ENCODE data around the gene RMND5B.

Gene RMND5B

GRCh38 chr5:178113141-178113787, 17.6 kb upstream of the RMND5B start, which contains the start of gene N4BP3:
N4BP3 (plus strand) TSS chr5:178113532; CDS start chr5:178119584, 6,052 bp downstream.
- TF ChIP-seq TAF1 (IDR thresholded peaks at IDR 0.05; ENCODE audit: borderline replicate concordance, insufficient read depth, low read length) (no peak), FOXP2 (optimal IDR thresholded peaks at IDR 0.05; ENCODE audit: borderline replicate concordance, extremely low read depth, extremely low read length, insufficient read depth) (peak; percentile 28)

DNA sequence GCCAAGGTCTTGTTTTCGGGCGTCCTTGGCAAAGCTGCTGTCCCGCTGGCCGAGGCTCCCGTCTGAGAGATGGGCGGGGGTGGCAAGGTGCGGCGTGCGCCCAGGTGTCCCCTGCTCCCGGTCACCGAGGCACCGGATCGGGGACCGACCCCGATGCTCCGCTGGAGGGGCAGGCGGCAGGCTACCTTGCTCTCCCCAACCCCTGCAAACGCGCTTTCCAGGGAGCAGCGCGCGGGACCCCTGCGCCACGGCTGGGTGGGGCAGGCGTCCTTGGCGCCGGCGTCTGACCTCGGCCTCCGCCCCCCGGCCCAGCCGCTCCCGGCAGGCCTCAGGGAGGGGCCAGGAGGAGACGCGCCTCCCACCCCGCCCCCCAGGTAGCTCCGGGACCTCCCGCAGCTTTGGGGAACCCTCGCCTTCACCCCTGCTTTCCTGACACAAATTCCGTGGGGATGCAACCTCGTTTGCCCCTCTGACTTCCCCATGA, 16.9 kb upstream of the RMND5B start:
- no peak for TF ChIP-seq SIN3A (IDR thresholded peaks at IDR 0.05; ENCODE audit: borderline replicate concordance, insufficient read depth, low read length)
- no peak for TF ChIP-seq REST (IDR thresholded peaks at IDR 0.05; ENCODE audit: insufficient read depth in 1 of 2, low read depth in 2 of 2, low read length in 2 of 2)
- no peak for TF ChIP-seq FOXP2 (optimal IDR thresholded peaks at IDR 0.05; ENCODE audit: borderline replicate concordance, extremely low read depth, extremely low read length, insufficient read depth)
- TF ChIP-seq TAF1 (IDR thresholded peaks at IDR 0.05; ENCODE audit: borderline replicate concordance, insufficient read depth, low read length) = no peak
- no peak for TF ChIP-seq POLR2AphosphoS5 (IDR thresholded peaks at IDR 0.05; ENCODE audit: low read depth, low read length)

GRCh38 chr5:178114325-178115135, 16.3 kb upstream of the RMND5B start:
- no peak for TF ChIP-seq TAF1 (IDR thresholded peaks at IDR 0.05; ENCODE audit: borderline replicate concordance, insufficient read depth, low read length)
- TF ChIP-seq POLR2AphosphoS5 (IDR thresholded peaks at IDR 0.05; ENCODE audit: low read depth, low read length) = no peak
- TF ChIP-seq FOXP2 (optimal IDR thresholded peaks at IDR 0.05; ENCODE audit: borderline replicate concordance, extremely low read depth, extremely low read length, insufficient read depth) = no peak
- TF ChIP-seq REST (IDR thresholded peaks at IDR 0.05; ENCODE audit: insufficient read depth in 1 of 2, low read depth in 2 of 2, low read length in 2 of 2) = no peak
- TF ChIP-seq SIN3A (IDR thresholded peaks at IDR 0.05; ENCODE audit: borderline replicate concordance, insufficient read depth, low read length) = no peak

- no peak for TF ChIP-seq TAF1 (IDR thresholded peaks at IDR 0.05; ENCODE audit: borderline replicate concordance, insufficient read depth, low read length)
- TF ChIP-seq REST (IDR thresholded peaks at IDR 0.05; ENCODE audit: insufficient read depth in 1 of 2, low read depth in 2 of 2, low read length in 2 of 2) = no peak
- no peak for TF ChIP-seq POLR2AphosphoS5 (IDR thresholded peaks at IDR 0.05; ENCODE audit: low read depth, low read length)
- TF ChIP-seq FOXP2 (optimal IDR thresholded peaks at IDR 0.05; ENCODE audit: borderline replicate concordance, extremely low read depth, extremely low read length, insufficient read depth) = no peak
- TF ChIP-seq SIN3A (IDR thresholded peaks at IDR 0.05; ENCODE audit: borderline replicate concordance, insufficient read depth, low read length) = no peak
Measured at GRCh38 chr5:178115136-178115813, 15.5 kb upstream of the RMND5B start.

DNA sequence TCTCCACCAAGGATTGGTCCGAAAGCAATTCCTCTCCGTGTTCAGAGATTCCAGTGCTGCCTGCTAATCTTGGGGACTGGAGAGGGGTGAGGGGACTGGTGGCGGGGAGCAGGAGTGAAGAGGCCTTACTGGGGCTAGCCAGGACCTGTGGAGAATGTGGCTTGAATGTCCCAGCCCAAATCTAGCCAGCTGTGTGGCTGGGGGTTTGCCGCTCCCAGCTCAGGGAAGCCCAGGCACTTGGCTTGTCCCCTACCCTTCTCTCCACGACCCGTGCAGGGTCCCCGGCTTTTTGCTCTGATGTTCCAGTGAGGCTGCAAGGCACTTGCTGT, 15.0 kb upstream of the RMND5B start:
- no peak for TF ChIP-seq TAF1 (IDR thresholded peaks at IDR 0.05; ENCODE audit: borderline replicate concordance, insufficient read depth, low read length)
- no peak for TF ChIP-seq SIN3A (IDR thresholded peaks at IDR 0.05; ENCODE audit: borderline replicate concordance, insufficient read depth, low read length)
- TF ChIP-seq FOXP2 (optimal IDR thresholded peaks at IDR 0.05; ENCODE audit: borderline replicate concordance, extremely low read depth, extremely low read length, insufficient read depth) = no peak
- TF ChIP-seq POLR2AphosphoS5 (IDR thresholded peaks at IDR 0.05; ENCODE audit: low read depth, low read length) = no peak
- no peak for TF ChIP-seq REST (IDR thresholded peaks at IDR 0.05; ENCODE audit: insufficient read depth in 1 of 2, low read depth in 2 of 2, low read length in 2 of 2)
